Transverse colon (tissue), 4 donors: ENCODE measurements around the gene NOC4L. TPM values are rescaled to one million over a fixed set of nuclear protein-coding genes. Genes with fewer than 3 reads are reported as not detected.

Experiments
- DNase-seq: peaks from one replicate; pipeline ENCODE4 v3.0.0-alpha.2; 2019
- H3K27ac ChIP-seq, 4 donors: fragments of 200-600 bp; sonication (generic); 2 replicates each; pipeline ENCODE4 v1.5.1; 2016 to 2018; ENCODE audit warnings: inconsistent platforms in 4 of 4
- H3K27me3 ChIP-seq: fragments of 200-600 bp; sonication (generic); 2 replicates; pipeline ENCODE4 v1.5.1; 2017; ENCODE audit warnings: inconsistent platforms
- H3K36me3 ChIP-seq, 4 donors: fragments of 200-600 bp; sonication (generic); 2 replicates each; pipeline ENCODE4 v1.5.1; 2017 to 2019; ENCODE audit warnings: inconsistent platforms in 4 of 4
- H3K4me1 ChIP-seq, 4 donors: fragments of 200-600 bp; sonication (generic); 2 replicates each; pipeline ENCODE4 v1.5.1; 2017 to 2020; ENCODE audit warnings: inconsistent platforms in 4 of 4
- H3K4me3 ChIP-seq, 4 donors: fragments of 200-600 bp; sonication (generic); 1 replicate in 1 of 4; 2 replicates in 3 of 4; pipeline versions ENCODE4 v1.5.1 to v1.6.1; 2017 to 2019; ENCODE audit warnings: inconsistent platforms in 4 of 4
- H3K9me3 ChIP-seq, 2 donors: fragments of 200-600 bp; sonication (generic); 2 replicates each; pipeline ENCODE4 v1.5.1; 2017 to 2019; ENCODE audit warnings: inconsistent platforms in 2 of 2
- EP300 ChIP-seq: sonication (generic); formaldehyde crosslinking; IDR thresholded peaks from one replicate; pipeline ENCODE4 v1.6.1; 2017; ENCODE audit warnings: antibody characterized with exemption, low read depth
- POLR2A ChIP-seq: fragments of 450-650 bp; IDR thresholded peaks from one replicate; pipeline ENCODE4 v1.6.1; 2016; ENCODE audit warnings: antibody characterized with exemption, mild to moderate bottlenecking, moderate library complexity
- POLR2AphosphoS5 ChIP-seq, 3 donors: sonication (generic); formaldehyde crosslinking; IDR thresholded peaks; one replicate each; pipeline ENCODE4 v1.6.1; 2016; ENCODE audit warnings: antibody characterized with exemption in 3 of 3
- WGBS, 2 donors: methylation state at CpG; one replicate each; pipeline ENCODE4 v1.1.5; 2018; ENCODE audit warnings: low coverage in 1 of 2; 5-methylcytosine and 5-hydroxymethylcytosine counted together
- in situ Hi-C, 4 donors: fragments of 200-750 bp; cut with MboI; loops; one replicate each; pipeline versions ENCODE4 v1.15.0 to v1.15.1; 2017; ENCODE audit warnings: low sequenced_read_pairs in 3 of 4, low pct_ligation_motif_present in 1 of 4, low pct_unique_long_range_greater_than_20kb in 1 of 4
- intact Hi-C: fragments of 100-400 bp; cut with DNase I; formaldehyde crosslinking; loops from one replicate; pipeline ENCODE4 v1.15.1; 2023; ENCODE audit warnings: low total_unique reads
- total RNA-seq, 4 donors: library from RNA; depleted of rRNA; stranded (reverse); fragments of >200 nt; gene quantifications; one replicate each; pipeline ENCODE4 v1.1.0, GENCODE V29; 2016
- TF ChIP-seq, protein P1 (sequence below), 5 experiments: fragments of 200-600 bp in 3 of 5; fragments of 450-650 bp in 2 of 5; sonication (generic) in 3 of 5; IDR thresholded peaks; 1 replicate in 2 of 5; 2 replicates in 3 of 5; pipeline ENCODE4 v1.5.1; 2016 to 2017; ENCODE audit warnings: antibody characterized with exemption in 5 of 5, inconsistent platforms in 3 of 5, mild to moderate bottlenecking in 2 of 5, moderate library complexity in 1 of 5

The NOC4L gene
- total RNA-seq, 4 donors from 2014 or later = 5.2 to 12.6 (median 9.9) TPM

DNA sequence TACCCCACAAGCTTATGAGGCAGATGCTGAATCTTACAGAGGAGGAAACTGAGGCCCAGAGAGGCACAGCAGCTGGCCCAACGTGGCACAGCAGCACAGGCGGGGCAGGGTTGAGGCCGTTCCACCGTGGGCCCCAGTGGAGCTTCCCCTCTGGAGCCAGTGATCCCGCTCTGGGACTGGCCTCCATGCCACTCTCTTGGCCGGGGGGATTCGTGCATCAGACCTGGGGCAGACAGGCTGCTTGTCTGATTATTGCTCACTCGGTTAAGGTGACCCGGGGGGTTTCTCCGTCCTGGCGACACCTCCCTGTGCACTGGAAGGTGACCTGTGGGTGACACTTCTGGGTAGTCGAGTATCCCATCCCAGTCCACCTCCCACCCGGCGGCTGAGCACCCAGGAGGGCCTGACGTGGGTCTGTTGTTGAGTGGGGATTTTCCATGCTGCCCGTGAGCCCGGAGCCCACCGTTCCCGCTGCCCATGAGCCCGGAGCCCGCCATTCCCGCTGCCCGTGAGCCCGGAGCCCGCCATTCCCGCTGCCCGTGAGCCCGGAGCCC lies 27.8 kb downstream of the NOC4L start:
- Histone ChIP-seq H3K27me3 (peaks cover 59% of the 10 kb centered on the region), H3K4me3 (no peak overlapping the region), H3K9me3 (no peaks in the 10 kb centered on the region), H3K27ac (no peak overlapping the region), H3K36me3 (no peaks in the 10 kb centered on the region), H3K4me1 (no peaks in the 10 kb centered on the region)
- 66 to 87% methylated on average over 7 to 28 of the region's 28 CpGs for WGBS, 2 donors
- in situ Hi-C loops (no loop called here), intact Hi-C loops (no loop called here)
- TF ChIP-seq POLR2A (no peak), EP300 (no peak)
- TF ChIP-seq, protein P1, sequence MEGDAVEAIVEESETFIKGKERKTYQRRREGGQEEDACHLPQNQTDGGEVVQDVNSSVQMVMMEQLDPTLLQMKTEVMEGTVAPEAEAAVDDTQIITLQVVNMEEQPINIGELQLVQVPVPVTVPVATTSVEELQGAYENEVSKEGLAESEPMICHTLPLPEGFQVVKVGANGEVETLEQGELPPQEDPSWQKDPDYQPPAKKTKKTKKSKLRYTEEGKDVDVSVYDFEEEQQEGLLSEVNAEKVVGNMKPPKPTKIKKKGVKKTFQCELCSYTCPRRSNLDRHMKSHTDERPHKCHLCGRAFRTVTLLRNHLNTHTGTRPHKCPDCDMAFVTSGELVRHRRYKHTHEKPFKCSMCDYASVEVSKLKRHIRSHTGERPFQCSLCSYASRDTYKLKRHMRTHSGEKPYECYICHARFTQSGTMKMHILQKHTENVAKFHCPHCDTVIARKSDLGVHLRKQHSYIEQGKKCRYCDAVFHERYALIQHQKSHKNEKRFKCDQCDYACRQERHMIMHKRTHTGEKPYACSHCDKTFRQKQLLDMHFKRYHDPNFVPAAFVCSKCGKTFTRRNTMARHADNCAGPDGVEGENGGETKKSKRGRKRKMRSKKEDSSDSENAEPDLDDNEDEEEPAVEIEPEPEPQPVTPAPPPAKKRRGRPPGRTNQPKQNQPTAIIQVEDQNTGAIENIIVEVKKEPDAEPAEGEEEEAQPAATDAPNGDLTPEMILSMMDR (IDR thresholded peaks at IDR 0.05) = no peak
- no peak for DNase-seq

DNA sequence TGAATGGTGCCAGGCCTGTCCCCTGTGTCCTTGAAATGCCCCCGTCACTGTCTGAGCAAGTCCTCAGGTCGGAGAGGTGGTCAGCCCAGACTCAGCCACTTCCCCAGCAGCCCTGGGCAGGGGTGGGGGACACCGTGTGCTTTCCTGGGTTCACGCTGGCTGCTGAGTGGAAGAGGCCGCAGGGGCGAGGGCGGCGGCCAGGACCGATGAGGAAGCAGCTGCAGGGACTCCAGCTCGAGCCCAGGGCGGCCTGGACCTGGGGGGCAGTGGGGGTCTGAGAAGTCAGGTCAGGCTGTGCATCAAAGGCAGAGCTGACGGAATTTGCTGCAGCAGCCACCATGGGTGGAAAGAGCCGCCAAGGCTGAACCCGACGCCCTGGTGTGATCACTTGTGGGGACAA lies 28.4 kb downstream of the NOC4L start:
- TF ChIP-seq, protein P1 (IDR thresholded peaks at IDR 0.05) = no peak
- no peak for TF ChIP-seq EP300
- no peak for TF ChIP-seq POLR2A
- no peak for TF ChIP-seq POLR2AphosphoS5 (IDR thresholded peaks at IDR 0.05)
- 63% methylated on average over 15 of the region's 15 CpGs; no CpG with 5 or more reads in 1 of the 2 donors for WGBS, 2 donors
- no peaks in the 10 kb centered on the region for H3K4me1 ChIP-seq
- intact Hi-C loops = no loop called here
- DNase-seq = no peak
- H3K4me3 ChIP-seq = no peak overlapping the region
- H3K9me3 ChIP-seq = no peaks in the 10 kb centered on the region
- peaks cover 63% of the 10 kb centered on the region for H3K27me3 ChIP-seq
- H3K36me3 ChIP-seq = no peaks in the 10 kb centered on the region
- H3K27ac ChIP-seq = no peak overlapping the region
- in situ Hi-C loops = no loop called here

DNA sequence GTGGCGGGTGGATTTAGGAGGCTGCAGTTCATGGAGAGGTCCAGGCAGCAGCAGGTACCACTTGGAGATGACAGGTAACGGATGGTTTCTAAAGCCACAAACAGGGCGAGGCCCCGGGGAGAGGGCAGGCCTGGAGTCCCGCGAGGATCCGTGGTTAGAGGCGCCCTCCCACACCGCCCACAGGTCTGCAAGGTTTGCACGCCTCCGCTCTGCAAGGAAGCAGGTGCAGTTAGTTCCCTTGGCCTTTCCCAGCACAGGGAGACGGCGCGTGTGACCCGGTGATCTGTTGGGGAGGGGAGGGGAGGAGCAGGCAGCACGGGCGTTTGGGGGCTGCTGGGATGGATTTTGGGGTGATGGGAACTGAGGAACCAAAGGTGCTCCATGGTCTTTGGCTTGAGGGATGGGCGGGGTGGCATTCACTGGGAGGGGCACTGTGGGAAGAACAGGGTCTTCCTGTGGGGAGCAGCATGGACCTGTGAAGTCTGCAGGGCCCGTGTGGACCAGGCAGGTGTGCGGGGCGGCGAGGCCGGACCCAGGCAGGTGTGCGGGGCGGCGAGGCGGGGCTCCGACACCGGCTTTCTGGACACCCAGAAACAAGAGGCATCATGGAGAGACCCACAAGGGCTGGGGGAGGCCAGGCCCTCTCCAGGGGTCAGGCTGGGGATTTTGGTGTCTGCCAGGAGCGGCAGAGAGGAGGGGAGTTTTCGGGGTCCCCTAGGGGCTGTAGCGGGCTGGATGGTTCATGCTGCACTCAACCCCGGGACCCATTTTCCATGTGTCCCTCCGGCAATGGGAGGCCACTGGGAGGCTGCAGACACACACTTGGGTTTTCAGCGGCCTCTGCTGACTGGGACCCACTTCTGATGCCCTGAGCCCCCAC lies 29.1 kb downstream of the NOC4L start:
- no peaks in the 10 kb centered on the region for H3K9me3 ChIP-seq
- in situ Hi-C loops (no loop called here), intact Hi-C loops (no loop called here)
- H3K27ac ChIP-seq = no peak overlapping the region
- peaks cover 67% of the 10 kb centered on the region for H3K27me3 ChIP-seq
- TF ChIP-seq, protein P1 (IDR thresholded peaks at IDR 0.05) = no peak
- TF ChIP-seq EP300 (no peak), POLR2A (no peak), POLR2AphosphoS5 (IDR thresholded peaks at IDR 0.05) (no peak)
- no peak for DNase-seq
- H3K4me1 ChIP-seq = no peaks in the 10 kb centered on the region
- WGBS, 2 donors = 59% methylated on average over 32 of the region's 35 CpGs; no CpG with 5 or more reads in 1 of the 2 donors
- H3K36me3 ChIP-seq = no peaks in the 10 kb centered on the region
- H3K4me3 ChIP-seq = no peak overlapping the region

DNA sequence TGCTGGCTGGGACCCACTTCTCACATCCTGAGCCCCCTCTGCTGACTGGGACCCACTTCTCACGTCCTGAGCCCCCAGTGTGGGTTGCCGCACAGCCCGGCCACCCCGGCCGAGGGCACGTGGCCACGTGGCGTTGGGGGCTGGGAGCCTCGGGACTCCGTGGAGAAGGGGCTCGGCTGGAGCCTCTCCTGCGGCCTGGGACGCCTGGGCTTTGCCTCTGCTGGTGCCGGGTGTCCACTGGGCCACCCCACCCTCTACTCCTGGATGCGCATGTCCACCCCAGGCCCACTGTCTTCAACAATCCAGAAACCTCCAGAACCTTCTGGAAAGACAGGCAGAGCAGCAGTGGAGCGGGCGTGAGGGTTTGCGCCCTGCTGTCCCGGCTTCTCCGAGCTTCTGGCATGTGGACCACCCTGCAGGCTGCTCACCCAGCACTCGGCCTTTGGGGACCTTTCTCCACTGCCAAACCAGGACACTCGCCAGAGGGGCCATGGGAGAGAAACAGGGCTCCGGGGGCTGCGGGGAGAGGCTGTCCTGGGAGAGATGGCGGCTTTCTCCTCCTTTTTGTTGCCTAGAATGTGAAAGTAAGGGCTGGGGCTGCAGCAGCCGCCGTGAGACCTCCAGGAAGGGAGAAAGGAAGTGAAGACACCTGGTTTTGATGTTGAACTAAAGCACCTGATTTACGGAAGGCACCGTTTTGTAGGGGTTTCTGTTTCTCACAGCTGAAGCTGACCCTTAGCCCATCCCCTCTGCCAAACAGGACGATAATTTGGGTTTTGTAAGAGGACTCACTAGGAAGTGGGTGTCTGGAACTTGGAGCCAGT lies 30.0 kb downstream of the NOC4L start:
- no peak overlapping the region for H3K27ac ChIP-seq
- H3K4me3 ChIP-seq = no peak overlapping the region
- no peaks in the 10 kb centered on the region for H3K36me3 ChIP-seq
- TF ChIP-seq POLR2AphosphoS5 (IDR thresholded peaks at IDR 0.05) = no peak
- no peak for TF ChIP-seq POLR2A
- TF ChIP-seq EP300 = no peak
- TF ChIP-seq, protein P1 (IDR thresholded peaks at IDR 0.05) = no peak
- peaks cover 67% of the 10 kb centered on the region for H3K27me3 ChIP-seq
- no peak for DNase-seq
- in situ Hi-C loops (no loop called here), intact Hi-C loops (no loop called here)
- H3K4me1 ChIP-seq = no peaks in the 10 kb centered on the region
- H3K9me3 ChIP-seq = no peaks in the 10 kb centered on the region
- WGBS, 2 donors = 79% methylated on average over 28 of the region's 30 CpGs; no CpG with 5 or more reads in 1 of the 2 donors
